Vagina (tissue), 2 donors: Measurements from ENCODE around the gene DGCR8.

Experiments
- CTCF ChIP-seq, 3 experiments: fragments of 450-650 bp in 2 of 3; fragments of 200-600 bp in 1 of 3; sonication (generic) in 1 of 3; IDR thresholded peaks; one replicate each; pipeline ENCODE4 v1.5.1; 2017 to 2019; ENCODE audit warnings: antibody characterized with exemption in 3 of 3, mild to moderate bottlenecking in 2 of 3, moderate library complexity in 2 of 3
- POLR2AphosphoS5 ChIP-seq, 2 donors: sonication (generic); formaldehyde crosslinking; IDR thresholded peaks; one replicate each; pipeline ENCODE4 v1.9.0; 2017; ENCODE audit warnings: antibody characterized with exemption in 2 of 2, mild to moderate bottlenecking in 2 of 2, low read depth in 1 of 2; ENCODE audit not compliant: insufficient read depth in 1 of 2

- TF ChIP-seq CTCF (IDR thresholded peaks at IDR 0.05) (no peak), POLR2AphosphoS5 (IDR thresholded peaks at IDR 0.05; ENCODE audit: insufficient read depth in 1 of 2, low read depth in 1 of 2) (no peak)
These were observed 37.7 kb downstream of the DGCR8 start for GRCh38 chr22:20117633-20118299.
